ENCODE results near the gene TUBB. TPM values are rescaled to one million over a fixed set of nuclear protein-coding genes. Genes with fewer than 3 reads are reported as not detected.
A peak's percentile ranks its signal among the peaks of the same experiment; 100 is the strongest.

Gene TUBB
- total and polyA plus RNA-seq, 8 donors, result 409 to 1,665 (median 1,126) TPM

DNA sequence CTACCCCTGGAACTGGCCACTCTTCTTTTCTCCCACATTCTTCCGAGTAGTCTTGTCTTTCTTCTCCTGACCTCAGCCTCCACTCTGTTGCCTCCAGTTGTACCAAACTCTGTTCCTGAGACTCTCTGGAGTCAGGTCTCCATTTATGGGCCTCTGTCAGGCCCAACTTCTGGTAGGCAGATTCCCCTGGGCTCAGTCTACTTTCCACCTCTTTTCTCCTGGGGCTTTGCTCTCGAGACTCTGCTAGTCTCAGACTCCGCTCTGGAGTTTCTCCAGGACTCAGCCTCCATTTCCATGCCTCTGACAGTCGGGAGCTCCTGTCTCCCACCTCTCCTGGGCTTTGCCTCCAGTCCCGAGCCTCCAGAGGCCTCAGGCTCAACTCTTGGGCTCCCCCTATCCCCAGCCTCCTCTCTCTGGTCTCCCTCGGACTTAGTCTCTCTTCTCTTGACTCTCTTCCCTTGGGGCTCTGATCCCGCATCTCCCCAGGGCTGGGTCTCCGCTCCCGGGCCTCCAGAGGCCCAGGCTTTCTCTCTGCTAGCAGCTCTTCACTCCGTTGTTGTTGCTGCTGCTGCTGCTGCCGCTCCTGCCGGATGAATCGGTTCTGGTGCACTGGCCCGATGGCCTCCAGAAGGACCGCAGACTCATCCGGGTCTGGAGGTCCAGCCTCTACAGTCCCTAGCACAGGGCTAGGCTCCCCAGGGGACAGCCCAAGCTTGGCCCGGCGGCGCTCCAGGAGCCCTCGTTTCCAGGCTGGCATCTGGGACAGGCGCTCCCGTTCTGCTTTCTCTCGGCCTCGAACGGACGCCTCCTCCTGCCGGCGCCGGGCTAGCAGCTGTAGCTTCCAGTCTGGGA is 34.8 kb upstream of the TUBB start:
- H3K9me3 ChIP-seq, result no peaks in the 10 kb centered on the region
- peak overlapping the region; percentile 53 to 91 for H3K4me3 ChIP-seq
- H3K27ac ChIP-seq, result peak overlapping the region; percentile 96 to 97
- ATAC-seq (no peak), DNase-seq (peak in 1 of 4 donors; percentile 85)
- TF ChIP-seq, protein P1, sequence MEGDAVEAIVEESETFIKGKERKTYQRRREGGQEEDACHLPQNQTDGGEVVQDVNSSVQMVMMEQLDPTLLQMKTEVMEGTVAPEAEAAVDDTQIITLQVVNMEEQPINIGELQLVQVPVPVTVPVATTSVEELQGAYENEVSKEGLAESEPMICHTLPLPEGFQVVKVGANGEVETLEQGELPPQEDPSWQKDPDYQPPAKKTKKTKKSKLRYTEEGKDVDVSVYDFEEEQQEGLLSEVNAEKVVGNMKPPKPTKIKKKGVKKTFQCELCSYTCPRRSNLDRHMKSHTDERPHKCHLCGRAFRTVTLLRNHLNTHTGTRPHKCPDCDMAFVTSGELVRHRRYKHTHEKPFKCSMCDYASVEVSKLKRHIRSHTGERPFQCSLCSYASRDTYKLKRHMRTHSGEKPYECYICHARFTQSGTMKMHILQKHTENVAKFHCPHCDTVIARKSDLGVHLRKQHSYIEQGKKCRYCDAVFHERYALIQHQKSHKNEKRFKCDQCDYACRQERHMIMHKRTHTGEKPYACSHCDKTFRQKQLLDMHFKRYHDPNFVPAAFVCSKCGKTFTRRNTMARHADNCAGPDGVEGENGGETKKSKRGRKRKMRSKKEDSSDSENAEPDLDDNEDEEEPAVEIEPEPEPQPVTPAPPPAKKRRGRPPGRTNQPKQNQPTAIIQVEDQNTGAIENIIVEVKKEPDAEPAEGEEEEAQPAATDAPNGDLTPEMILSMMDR (IDR thresholded peaks at IDR 0.05), result no peak
- H3K36me3 ChIP-seq, result peaks cover 0 to 29% of the 10 kb centered on the region in 2 donors
- no peaks in the 10 kb centered on the region for H3K27me3 ChIP-seq
- intact Hi-C loops (cut with DNase I), result loop anchor here in 1 of 2 donors (10.0 kb wide), 1 partner anchor 49 kb away; no protein-coding TSS in a partner anchor
- H3K4me1 ChIP-seq, result peaks cover 18 to 52% of the 10 kb centered on the region in 2 donors

DNA sequence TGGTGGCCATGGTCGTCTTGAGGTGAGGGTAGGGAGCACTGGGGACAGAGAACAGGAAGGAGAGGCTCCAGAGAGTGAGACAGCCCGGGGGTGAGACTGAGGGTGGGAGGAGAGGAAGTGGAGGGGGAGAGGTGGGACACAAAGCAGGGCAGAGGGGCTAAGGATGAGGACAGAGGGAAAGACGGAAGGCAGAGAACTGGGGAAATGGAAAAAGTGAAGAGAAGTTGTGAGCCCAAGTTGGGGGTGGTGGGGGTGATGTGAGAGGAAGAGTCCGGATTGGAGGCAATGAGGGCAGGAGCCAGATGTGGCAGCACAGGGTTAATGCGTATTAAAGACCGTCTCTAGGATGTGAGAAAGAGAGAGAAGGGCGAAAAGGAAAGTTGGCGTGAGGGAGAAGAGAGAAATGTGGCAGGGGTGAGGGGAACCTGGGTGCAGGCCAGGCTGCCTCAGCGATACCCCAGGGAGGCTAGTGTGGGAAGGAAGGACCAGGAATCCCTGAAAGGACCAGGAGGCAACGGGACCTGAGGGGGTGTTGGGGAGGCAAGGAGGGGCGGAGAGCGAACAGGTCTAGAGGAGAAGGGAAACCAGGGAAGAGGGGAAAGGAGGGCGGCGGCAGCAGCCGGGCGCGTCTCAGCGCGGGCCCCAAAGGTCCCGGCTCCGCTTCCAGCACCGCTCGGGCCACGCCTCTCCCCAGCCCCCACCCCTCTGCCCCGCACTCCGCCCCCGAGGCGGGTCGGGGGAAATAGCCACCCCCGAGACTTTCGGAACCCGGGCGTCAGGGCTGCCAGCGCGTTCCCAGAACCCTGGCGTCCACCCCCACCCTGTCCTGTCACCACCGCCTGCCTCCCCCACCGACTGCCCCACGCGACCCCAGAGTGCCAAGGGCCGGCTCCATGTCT is 33.9 kb upstream of the TUBB start, which contains the start of gene PPP1R18:
Gene PPP1R18 (minus strand): TSS at position 637 of the 899 bp plus-strand sequence. CDS start 627 bp downstream, at position 10.
- Histone ChIP-seq H3K4me3 (peak within 1 kb of the TSS; percentile 53 to 91), H3K27ac (peak within 1 kb of the TSS; percentile 96 to 97), H3K36me3 (peaks cover 0 to 20% of the 10 kb centered on the region in 2 donors), H3K9me3 (no peaks in the 10 kb centered on the region), H3K27me3 (no peaks in the 10 kb centered on the region), H3K4me1 (peaks cover 18 to 50% of the 10 kb centered on the region in 2 donors)
- ATAC-seq (peak; percentile 64), DNase-seq (peak in 3 of 4 donors; percentile 81 to 96 (median 89))
- TF ChIP-seq, protein P1 (IDR thresholded peaks at IDR 0.05), result no peak
- intact Hi-C loops (cut with DNase I), result loop anchor here in 1 of 2 donors (10.0 kb wide), 1 partner anchor 49 kb away; no protein-coding TSS in a partner anchor

DNA sequence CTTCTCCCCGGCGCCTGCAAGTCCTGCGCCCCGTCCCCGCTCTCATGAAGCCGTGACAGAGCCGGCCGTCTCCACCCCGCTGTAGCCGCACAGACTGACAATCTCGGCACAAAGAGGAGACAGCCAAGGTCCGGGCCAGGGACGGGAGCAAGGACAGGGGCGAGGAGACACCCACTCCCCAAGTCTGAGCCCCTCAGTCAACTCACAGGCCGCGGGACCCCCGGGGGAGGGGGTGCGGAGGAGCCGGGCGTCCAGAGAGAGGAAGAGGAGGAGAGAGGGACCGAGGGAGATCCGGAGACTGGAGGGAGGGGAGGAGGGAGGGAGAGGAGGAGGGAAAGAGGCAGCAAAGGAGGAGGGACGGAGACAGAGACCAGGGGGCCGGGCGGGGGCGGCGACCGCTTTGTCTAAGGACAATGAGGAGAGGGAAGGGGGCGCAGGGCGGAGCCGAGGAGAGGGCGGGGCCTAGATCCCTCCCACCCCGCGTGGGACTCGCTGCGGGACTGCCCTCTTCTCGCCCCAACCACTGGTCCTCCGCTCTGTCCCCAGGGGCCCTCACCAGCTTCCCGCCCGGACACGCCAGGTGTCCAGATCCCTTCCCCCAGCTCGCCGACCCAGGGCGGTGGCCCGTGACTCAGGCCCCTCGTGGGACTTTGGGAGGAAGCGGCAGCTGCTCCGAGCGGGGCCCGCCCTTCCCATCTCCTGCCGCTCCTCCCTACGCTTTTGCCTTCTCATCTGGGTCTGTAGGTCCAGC is 33.1 kb upstream of the TUBB start:
- TF ChIP-seq, protein P1 (IDR thresholded peaks at IDR 0.05), result no peak
- Histone ChIP-seq H3K27ac (peak overlapping the region; percentile 96 to 97), H3K9me3 (no peaks in the 10 kb centered on the region), H3K36me3 (peaks cover 0 to 14% of the 10 kb centered on the region in 2 donors), H3K4me1 (peaks cover 14 to 45% of the 10 kb centered on the region in 2 donors), H3K27me3 (no peaks in the 10 kb centered on the region), H3K4me3 (peak overlapping the region; percentile 53 to 91)
- DNase-seq (peak; percentile 90 to 99 (median 96)), ATAC-seq (peak; percentile 71)
- intact Hi-C loops (cut with DNase I), result loop anchor here in 1 of 2 donors (10.0 kb wide), 1 partner anchor 48 kb away; no protein-coding TSS in a partner anchor

DNA sequence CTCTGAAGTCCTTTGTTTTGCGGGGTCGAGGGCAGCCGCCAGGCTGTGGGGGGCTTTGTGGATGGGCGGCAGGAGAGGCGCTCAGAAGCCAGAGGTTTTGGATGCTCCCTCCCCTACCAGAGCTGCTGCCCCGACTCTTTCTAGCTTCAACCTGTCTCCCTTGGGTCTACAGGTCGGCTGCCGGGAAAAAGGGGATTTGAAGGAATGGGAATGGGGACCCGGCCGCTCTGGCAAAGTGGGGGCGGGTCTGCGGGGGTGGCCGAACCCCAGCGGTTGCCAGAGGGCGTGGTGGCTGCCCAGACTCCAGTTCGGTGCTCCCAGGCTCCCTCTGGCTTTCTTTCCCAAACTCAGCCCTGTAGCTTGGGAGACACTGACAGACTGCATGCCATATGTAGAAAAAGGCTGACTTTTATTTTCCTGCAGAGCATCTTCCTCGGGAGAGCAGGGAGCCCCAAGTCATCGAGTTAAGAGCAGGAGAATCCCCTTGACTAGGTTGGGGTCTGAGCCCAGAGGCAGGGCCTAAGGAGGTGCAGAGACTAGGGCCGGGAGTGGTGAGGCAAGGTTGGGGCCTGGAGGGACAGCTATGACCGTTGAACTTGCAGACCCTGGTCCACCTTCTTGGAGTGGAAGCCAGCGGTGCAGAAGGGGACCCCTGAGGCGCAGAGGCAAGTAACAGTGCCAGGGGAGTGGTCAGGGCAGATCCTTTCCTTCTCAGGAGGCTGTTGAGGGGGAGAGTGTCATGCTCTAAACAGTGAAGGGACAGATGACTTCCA is 32.3 kb upstream of the TUBB start:
- intact Hi-C loops (cut with DNase I), result loop anchor here in 1 of 2 donors (10.0 kb wide), 1 partner anchor 47 kb away; no protein-coding TSS in a partner anchor
- Histone ChIP-seq H3K4me3 (peak overlapping the region; percentile 53 to 91), H3K36me3 (peaks cover 0 to 14% of the 10 kb centered on the region in 2 donors), H3K4me1 (peaks cover 14 to 42% of the 10 kb centered on the region in 2 donors), H3K9me3 (no peaks in the 10 kb centered on the region), H3K27ac (peak overlapping the region; percentile 96 to 97), H3K27me3 (no peaks in the 10 kb centered on the region)
- ATAC-seq (no peak), DNase-seq (peak in 2 of 4 donors; percentile 52 to 61)
- TF ChIP-seq, protein P1 (IDR thresholded peaks at IDR 0.05), result no peak
